GM18520 (cell line): ENCODE data around the gene MYRIP.
"Not testable (repeated sequence)": the region's sequence is repeated elsewhere in the genome, so short reads cannot be mapped to it uniquely, and the experiment has no call there.

Source experiments
- ATAC-seq: cut with Tn5 transposase; IDR thresholded peaks from one replicate; pipeline ENCODE4 v1.9.1; 2021; ENCODE audit not compliant: unreplicated experiment

The MYRIP gene

GRCh38 chr3:40264451-40264850 lies 455.0 kb downstream of the MYRIP start:
- ATAC-seq = no peak

GRCh38 chr3:40265181-40265580 lies 455.8 kb downstream of the MYRIP start:
- no peak for ATAC-seq

GRCh38 chr3:40267937-40268724 lies 458.7 kb downstream of the MYRIP start:
- no peak for ATAC-seq

GRCh38 chr3:40268802-40269524 lies 459.6 kb downstream of the MYRIP start:
- ATAC-seq = no peak

GRCh38 chr3:40278791-40279190 lies 469.4 kb downstream of the MYRIP start:
- no peak for ATAC-seq

DNA sequence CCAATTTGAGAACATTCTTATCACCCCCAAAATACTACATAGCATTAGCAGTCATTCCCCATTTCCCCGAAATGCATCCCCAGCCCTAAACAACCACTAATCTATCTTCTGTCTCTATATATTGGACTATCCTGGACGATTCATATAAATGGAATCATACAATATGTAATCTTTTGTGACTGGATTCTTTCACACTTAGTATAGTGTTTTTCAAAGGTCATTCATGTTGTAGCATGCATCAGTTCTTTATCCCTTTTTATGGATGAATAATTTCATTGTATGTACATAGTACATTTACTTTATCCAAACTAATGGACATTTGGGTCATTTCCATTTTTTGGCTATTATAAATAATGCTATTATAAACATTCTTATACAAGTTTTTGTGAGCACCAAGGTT lies 472.6 kb downstream of the MYRIP start:
- no peak for ATAC-seq

DNA sequence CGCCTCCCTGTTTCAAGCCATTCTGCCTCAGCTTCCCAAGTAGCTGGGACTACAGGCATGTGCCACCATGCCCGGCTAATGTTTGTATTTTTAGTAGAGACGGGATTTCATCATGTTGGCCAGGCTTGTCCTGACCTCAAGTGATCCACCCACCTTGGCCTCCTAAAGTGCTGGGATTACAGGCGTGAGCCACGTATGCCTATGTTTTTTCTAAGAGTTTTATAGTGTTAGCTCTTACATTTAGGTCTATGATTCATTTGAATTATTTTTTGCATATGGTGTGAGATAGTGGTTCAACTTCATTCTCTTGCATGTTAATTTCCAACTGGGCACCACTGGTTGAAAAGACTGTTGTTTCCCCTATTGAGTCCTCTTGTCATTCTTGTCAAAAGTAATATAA lies 473.6 kb downstream of the MYRIP start:
- ATAC-seq = not testable (repeated sequence)

GRCh38 chr3:40287248-40287647 lies 477.8 kb downstream of the MYRIP start:
- no peak for ATAC-seq

DNA sequence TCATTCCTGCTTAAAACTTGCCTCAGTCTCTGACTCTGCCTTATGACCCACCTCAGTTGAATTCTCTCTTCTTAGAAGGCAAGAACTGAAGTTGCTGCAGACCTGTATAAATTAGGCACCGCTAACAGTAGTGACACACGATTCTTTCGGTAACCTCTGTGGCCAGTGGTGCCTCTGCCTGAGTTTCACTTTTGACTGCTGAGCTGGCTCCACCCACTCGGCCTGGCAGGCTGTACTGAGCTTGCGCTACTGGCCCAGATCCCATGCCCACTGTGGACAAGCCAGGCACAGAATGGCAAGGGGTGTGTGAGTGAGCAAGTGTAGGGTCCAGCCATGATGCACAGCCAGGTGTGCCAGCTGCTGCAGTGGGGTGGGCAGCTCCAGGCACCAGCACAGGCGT lies 481.0 kb downstream of the MYRIP start:
- ATAC-seq = no peak

- no peak for ATAC-seq
These were observed 482.1 kb downstream of the MYRIP start for GRCh38 chr3:40291471-40291870.

GRCh38 chr3:40292637-40293349 lies 483.4 kb downstream of the MYRIP start:
- no peak for ATAC-seq

DNA sequence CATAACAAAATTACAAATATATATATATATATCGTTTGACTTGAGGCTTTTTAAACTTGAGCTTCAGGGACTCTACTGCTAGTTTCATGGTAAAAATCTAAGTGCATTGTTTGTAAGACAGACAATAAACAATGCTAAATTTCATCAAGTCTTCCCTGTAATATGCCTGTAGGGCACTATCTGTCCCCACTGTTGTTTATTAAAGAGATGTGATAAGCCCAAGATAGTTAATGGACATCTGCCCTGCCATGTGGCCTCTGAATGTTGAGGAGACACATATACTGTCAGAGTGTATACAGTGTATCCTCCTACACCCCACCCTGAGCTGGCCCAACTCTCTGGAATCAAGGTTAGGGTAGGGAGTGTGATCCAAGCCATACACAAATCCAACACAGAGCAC lies 485.0 kb downstream of the MYRIP start:
- ATAC-seq = no peak

DNA sequence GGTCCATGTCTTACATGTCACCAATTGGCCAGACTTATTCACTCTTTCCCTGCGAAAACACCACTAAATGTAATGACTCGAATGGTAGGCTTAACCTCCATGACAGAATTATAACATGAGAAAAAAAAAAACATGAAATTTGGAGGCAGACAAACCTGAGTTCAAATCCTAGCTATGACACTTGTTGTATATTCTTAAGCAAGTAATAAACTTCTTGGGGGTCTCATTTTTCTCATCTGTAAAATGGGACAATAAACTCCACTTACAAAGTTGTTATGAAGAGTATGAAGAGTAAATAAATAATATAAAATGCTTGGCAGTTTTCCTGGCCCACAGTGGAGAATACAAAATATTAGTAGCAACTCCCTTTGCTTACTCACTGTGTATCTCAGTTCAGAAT lies 488.7 kb downstream of the MYRIP start:
- ATAC-seq = no peak

DNA sequence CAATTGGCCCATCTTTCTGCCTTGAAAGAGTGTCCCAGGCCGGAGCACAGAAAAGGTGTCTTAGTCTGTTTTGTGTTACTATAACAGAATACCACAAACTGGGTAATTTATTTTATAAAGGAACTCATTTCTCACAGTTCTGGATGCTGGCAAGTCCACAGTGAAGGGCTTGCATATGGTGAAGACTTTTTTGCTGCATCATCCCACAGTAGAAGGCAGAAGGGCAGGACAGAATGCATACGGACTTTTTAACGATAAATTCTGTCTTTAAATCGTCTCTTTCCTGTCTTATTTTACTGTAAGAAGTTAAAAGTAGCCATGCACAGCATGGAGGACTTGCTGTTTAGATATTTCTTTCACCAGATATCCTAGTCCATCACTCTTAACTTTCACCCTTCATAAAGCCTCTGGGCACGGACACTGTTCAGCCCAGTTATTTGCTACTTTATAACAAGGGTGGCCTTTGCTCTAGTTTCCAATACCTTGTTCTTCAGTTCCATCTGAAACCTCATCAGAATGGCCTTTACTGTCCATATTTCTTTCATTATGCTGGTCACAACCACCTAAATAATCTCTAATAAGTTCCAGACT lies 489.8 kb downstream of the MYRIP start:
- no peak for ATAC-seq

DNA sequence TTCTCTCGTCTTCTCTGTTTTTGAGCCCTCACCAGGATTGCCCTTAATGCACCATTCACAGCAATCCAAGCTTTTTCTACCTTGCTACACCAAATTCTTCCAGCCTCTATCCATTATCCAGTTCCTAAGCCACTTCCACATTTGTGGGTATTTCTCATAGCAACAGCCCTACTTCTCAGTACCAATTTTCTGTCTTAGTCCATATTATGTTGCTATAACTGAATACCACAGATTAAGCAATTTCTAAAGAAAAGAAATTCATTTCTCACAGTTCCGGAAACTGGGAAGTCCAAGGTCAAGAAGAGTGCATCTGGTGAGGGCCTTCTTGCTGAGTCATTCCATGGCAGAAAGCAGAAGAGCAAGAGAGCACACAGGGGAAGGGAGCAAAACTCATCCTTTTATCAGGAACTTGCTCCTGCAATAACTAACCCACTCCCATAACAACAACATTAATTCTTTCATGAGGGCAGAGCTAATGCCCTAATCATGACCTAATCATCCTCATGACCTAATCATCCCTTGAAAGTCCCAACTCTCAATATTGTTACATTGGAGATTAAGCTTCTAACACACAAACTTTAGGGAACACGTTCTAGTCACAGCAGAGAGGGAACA lies 490.4 kb downstream of the MYRIP start:
- ATAC-seq = no peak

DNA sequence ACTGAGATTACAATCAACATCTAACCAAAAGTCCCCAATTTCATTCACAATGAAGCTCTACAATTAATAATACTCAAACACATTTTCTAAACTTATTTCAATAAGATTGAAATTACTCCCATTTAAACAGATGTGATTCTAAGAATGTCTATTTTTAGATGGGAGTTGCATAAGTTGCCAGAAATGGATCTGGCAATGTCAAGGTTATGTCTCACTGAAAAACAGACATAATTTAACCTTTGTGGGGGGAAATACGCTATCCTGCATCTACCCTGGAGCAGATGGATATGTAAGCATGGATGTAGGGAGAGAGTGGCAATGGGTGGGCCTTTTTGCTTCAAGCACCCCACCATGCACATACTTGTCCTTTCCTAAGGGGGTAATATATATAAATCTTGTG lies 493.4 kb downstream of the MYRIP start:
- no peak for ATAC-seq

- no peak for ATAC-seq
These were observed 494.9 kb downstream of the MYRIP start for GRCh38 chr3:40304352-40304751.

DNA sequence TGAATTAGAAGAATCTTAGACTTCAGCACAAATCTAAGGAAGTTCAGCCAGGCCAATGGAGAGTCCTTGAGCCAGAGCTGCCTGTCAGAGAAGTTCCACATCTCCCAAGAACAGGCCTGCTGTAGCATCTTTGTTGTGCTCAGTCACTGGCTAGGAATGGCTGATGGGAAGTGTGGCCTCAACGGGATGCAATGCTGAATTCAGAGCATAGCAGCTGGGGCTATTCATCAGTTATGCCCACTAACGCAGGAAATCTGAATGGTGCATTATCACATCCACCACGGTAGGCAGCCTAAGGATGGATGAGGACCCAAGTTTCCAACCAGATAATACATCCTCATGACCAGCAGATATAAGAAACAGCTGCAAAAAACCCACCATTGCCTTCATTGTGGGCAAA lies 496.9 kb downstream of the MYRIP start:
- ATAC-seq = no peak

- ATAC-seq = no peak
These were observed 497.8 kb downstream of the MYRIP start for GRCh38 chr3:40307176-40307575.

DNA sequence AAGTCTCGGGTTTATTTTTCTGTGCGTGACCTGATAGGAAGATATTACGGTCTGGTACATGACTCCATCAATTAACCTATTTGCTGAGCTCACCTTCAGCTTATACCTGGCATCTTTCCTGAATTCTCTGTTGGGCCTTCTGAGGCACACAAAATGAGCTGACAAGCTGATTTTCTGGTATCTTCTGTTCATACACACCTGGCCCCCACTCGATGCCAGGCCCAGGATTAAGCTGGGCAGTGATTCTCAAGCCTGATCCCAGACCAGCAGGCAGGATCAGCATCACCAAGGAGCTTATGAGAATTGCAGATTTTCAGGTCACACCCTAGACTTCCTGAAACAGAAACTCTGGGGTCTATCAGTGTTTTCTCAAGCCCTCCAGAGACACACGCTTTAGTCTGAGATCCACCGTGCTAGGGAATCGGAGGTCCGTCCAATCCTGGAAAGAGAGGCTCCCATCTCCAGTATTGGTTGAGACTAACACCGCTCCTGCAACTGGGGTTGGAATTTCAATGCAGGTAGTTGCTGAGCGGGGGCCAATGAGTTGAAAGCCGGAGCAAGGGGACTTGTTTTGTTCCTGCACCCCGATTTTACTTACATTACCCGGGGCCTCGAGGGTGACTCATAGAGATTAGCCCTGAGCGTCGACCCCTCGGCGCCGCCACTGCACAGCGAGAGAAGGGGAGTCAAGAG lies 499.5 kb downstream of the MYRIP start:
- no peak for ATAC-seq
